Fibroblast of lung (primary cell): Measurements from ENCODE around the gene FARP1. TPM values are rescaled to one million over a fixed set of nuclear protein-coding genes. Genes with fewer than 3 reads are reported as not detected.

Source experiments
- DNase-seq, 2 donors: peaks; one replicate each; pipeline versions ENCODE4 v3.0.0 to v3.0.0-alpha.2; 2010; ENCODE audit warnings: low read depth in 2 of 2
- H2AFZ ChIP-seq: 2 replicates; pipeline ENCODE4 v1.5.1; 2012; ENCODE audit warnings: low read length, control low read depth, inconsistent platforms
- H3K27ac ChIP-seq: 2 replicates; pipeline ENCODE4 v1.5.1; 2011; ENCODE audit warnings: low read length, control low read depth; ENCODE audit not compliant: insufficient read depth
- H3K27me3 ChIP-seq: 2 replicates; pipeline ENCODE4 v1.5.1; 2011; ENCODE audit warnings: mild to moderate bottlenecking, low read length; ENCODE audit not compliant: control insufficient read depth, insufficient read depth
- H3K36me3 ChIP-seq: 2 replicates; pipeline ENCODE4 v1.5.1; 2011; ENCODE audit warnings: low read length; ENCODE audit not compliant: control insufficient read depth, insufficient read depth
- H3K4me1 ChIP-seq: 2 replicates; pipeline ENCODE4 v1.5.1; 2011; ENCODE audit warnings: low read length; ENCODE audit not compliant: control insufficient read depth, insufficient read depth; ENCODE audit errors: extremely low read depth
- H3K4me2 ChIP-seq: 2 replicates; pipeline ENCODE4 v1.5.1; 2011; ENCODE audit warnings: low read length, control low read depth; ENCODE audit not compliant: insufficient read depth; ENCODE audit errors: extremely low read depth
- H3K4me3 ChIP-seq, 4 experiments: fragments of 200-600 bp in 1 of 4; sonication (generic) in 1 of 4; replicated peaks in 1 of 4; 2 replicates each; pipeline ENCODE4 v1.5.1; 2011 to 2016; ENCODE audit warnings: low read length in 4 of 4, low read depth in 3 of 4, mild to moderate bottlenecking in 3 of 4, control low read depth in 2 of 4, inconsistent platforms in 1 of 4, mixed read lengths in 1 of 4; ENCODE audit not compliant: insufficient read depth in 1 of 4; ENCODE audit errors: control extremely low read depth in 1 of 4
- H3K79me2 ChIP-seq: 2 replicates; pipeline ENCODE4 v1.5.1; 2012; ENCODE audit warnings: mild to moderate bottlenecking, low read length, inconsistent platforms; ENCODE audit not compliant: control insufficient read depth, insufficient read depth
- H3K9ac ChIP-seq: 2 replicates; pipeline ENCODE4 v1.5.1; 2011; ENCODE audit warnings: mild to moderate bottlenecking, low read length, control low read depth; ENCODE audit not compliant: insufficient read depth
- H3K9me3 ChIP-seq: 2 replicates; pipeline ENCODE4 v1.5.1; 2012; ENCODE audit warnings: low read depth, low read length; ENCODE audit not compliant: control insufficient read depth, insufficient read depth
- H4K20me1 ChIP-seq: 2 replicates; pipeline ENCODE4 v1.5.1; 2011; ENCODE audit warnings: low read length; ENCODE audit not compliant: control insufficient read depth, insufficient read depth; ENCODE audit errors: extremely low read depth
- CTCF ChIP-seq, 2 donors: IDR thresholded peaks in 1 of 2; conservative IDR thresholded peaks in 1 of 2; 1 replicate in 1 of 2; 2 replicates in 1 of 2; pipeline ENCODE4 v1.5.1; 2011 to 2012; ENCODE audit warnings: low read length in 2 of 2, control low read depth in 1 of 2, inconsistent platforms in 1 of 2, low read depth in 1 of 2, mild to moderate bottlenecking in 1 of 2
- EZH2 ChIP-seq: IDR thresholded peaks from 2 replicates; pipeline ENCODE4 v1.5.1; 2012; ENCODE audit warnings: low read length, control low read depth, mild to moderate bottlenecking; ENCODE audit errors: missing control alignments
- polyA plus RNA-seq, 2 donors: library from polyadenylated mRNA; depleted of rRNA in 1 of 2; stranded (reverse) in 1 of 2; unstranded in 1 of 2; fragments of >200 nt; gene quantifications; 2 replicates each; pipeline ENCODE4 v1.2.1, GENCODE V29; 2011 to 2012; ENCODE audit warnings: missing spikeins in 1 of 2
- total RNA-seq: library from RNA; depleted of rRNA; stranded (reverse); fragments of >200 nt; gene quantifications from 2 replicates; pipeline ENCODE4 v1.2.1, GENCODE V29; 2014

Gene FARP1
- total and polyA plus RNA-seq, 2 donors (not counting 1 experiment from before 2014, with no cell fraction given) = 50.9 to 199 TPM

- no peak for DNase-seq
- Histone ChIP-seq H4K20me1 (no peaks in the 10 kb centered on the region), H3K27me3 (no peaks in the 10 kb centered on the region), H2AFZ (no peak overlapping the region), H3K4me3 (no peak overlapping the region), H3K9me3 (no peaks in the 10 kb centered on the region), H3K79me2 (peaks cover 15% of the 10 kb centered on the region), H3K27ac (no peak overlapping the region), H3K36me3 (peaks cover 14% of the 10 kb centered on the region), H3K9ac (no peak overlapping the region), H3K4me2 (no peak overlapping the region), H3K4me1 (no peaks in the 10 kb centered on the region)
- no peak for TF ChIP-seq EZH2
- no peak for TF ChIP-seq CTCF (conservative IDR thresholded peaks at IDR 0.05 in 1 of 2, IDR thresholded peaks at IDR 0.05 in 1 of 2; ENCODE audit: low read depth in 1 of 2, low read length in 2 of 2)
These were observed 324.5 kb downstream of the FARP1 start for GRCh38 chr13:98467263-98467985.

- no peaks in the 10 kb centered on the region for H3K9me3 ChIP-seq
- no peak overlapping the region for H3K27ac ChIP-seq
- no peak for DNase-seq
- H3K9ac ChIP-seq = no peak overlapping the region
- TF ChIP-seq CTCF (conservative IDR thresholded peaks at IDR 0.05 in 1 of 2, IDR thresholded peaks at IDR 0.05 in 1 of 2; ENCODE audit: low read depth in 1 of 2, low read length in 2 of 2) (peak in 1 of 2 donors; percentile 1), EZH2 (no peak)
- peaks cover 10% of the 10 kb centered on the region for H3K79me2 ChIP-seq
- H3K36me3 ChIP-seq = peaks cover 8% of the 10 kb centered on the region
- no peak overlapping the region for H3K4me3 ChIP-seq
- H2AFZ ChIP-seq = no peak overlapping the region
- H3K27me3 ChIP-seq = no peaks in the 10 kb centered on the region
- no peak overlapping the region for H3K4me2 ChIP-seq
- H4K20me1 ChIP-seq = no peaks in the 10 kb centered on the region
- H3K4me1 ChIP-seq = no peaks in the 10 kb centered on the region
These were observed 325.5 kb downstream of the FARP1 start for GRCh38 chr13:98468361-98468760.

- H3K79me2 ChIP-seq = peaks cover 8% of the 10 kb centered on the region
- H3K9ac ChIP-seq = no peak overlapping the region
These were observed 326.0 kb downstream of the FARP1 start for GRCh38 chr13:98468929-98469328.

More at GRCh38 chr13:98468929-98469328, 326.0 kb downstream of the FARP1 start:
- Histone ChIP-seq H3K9me3 (no peaks in the 10 kb centered on the region), H3K4me2 (no peak overlapping the region), H3K4me1 (no peaks in the 10 kb centered on the region), H2AFZ (no peak overlapping the region), H3K4me3 (no peak overlapping the region), H3K36me3 (peaks cover 12% of the 10 kb centered on the region), H3K27me3 (no peaks in the 10 kb centered on the region), H4K20me1 (no peaks in the 10 kb centered on the region), H3K27ac (no peak overlapping the region)
- no peak for DNase-seq
- TF ChIP-seq EZH2 = no peak
- no peak for TF ChIP-seq CTCF (conservative IDR thresholded peaks at IDR 0.05 in 1 of 2, IDR thresholded peaks at IDR 0.05 in 1 of 2; ENCODE audit: low read depth in 1 of 2, low read length in 2 of 2)
